Erythroblast (primary cell): Measurements from ENCODE around the gene TRPC6.

ENCODE experiments used
- GATA1 ChIP-seq: IDR thresholded peaks from 2 replicates; pipeline ENCODE4 v1.6.1; 2011; ENCODE audit warnings: low read depth, mild to moderate bottlenecking, control low read depth, low read length, moderate library complexity
- POLR2A ChIP-seq: IDR thresholded peaks from 2 replicates; pipeline ENCODE4 v1.6.1; 2011; ENCODE audit warnings: mild to moderate bottlenecking, low read length

DNA sequence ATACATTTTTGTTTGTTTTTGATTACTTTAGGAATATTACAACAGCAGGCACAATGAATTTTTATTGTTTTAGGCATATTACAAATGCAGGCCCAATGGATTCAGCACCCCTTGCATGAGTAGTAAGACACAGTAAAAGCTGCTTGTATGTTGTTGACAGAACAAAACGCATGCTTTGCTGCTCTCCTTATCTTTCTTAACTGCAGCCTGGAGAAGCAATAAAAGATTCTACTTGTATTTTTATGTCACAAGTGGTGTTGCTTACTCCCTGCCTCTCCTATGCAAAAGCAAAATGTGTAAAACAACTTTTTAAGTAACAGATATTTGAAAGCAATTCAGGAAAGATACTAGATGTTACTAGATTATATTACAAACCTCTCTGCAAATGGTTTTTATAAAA lies 73.9 kb downstream of the TRPC6 start:
- TF ChIP-seq POLR2A: no peak
- no peak for TF ChIP-seq GATA1
